Vagina (tissue), 2 donors: Measurements from ENCODE around the gene LRIG2.

Experiments used
- CTCF ChIP-seq, 3 experiments: fragments of 450-650 bp in 2 of 3; fragments of 200-600 bp in 1 of 3; sonication (generic) in 1 of 3; IDR thresholded peaks; one replicate each; pipeline ENCODE4 v1.5.1; 2017 to 2019; ENCODE audit warnings: antibody characterized with exemption in 3 of 3, mild to moderate bottlenecking in 2 of 3, moderate library complexity in 2 of 3
- POLR2A ChIP-seq, 2 donors: fragments of 450-650 bp; IDR thresholded peaks; one replicate each; pipeline ENCODE4 v1.6.1; 2017; ENCODE audit warnings: antibody characterized with exemption in 2 of 2, mild to moderate bottlenecking in 2 of 2, moderate library complexity in 2 of 2
- POLR2AphosphoS5 ChIP-seq, 2 donors: sonication (generic); formaldehyde crosslinking; IDR thresholded peaks; one replicate each; pipeline ENCODE4 v1.9.0; 2017; ENCODE audit warnings: antibody characterized with exemption in 2 of 2, mild to moderate bottlenecking in 2 of 2, low read depth in 1 of 2; ENCODE audit not compliant: insufficient read depth in 1 of 2

- TF ChIP-seq CTCF (IDR thresholded peaks at IDR 0.05) (no peak), POLR2AphosphoS5 (IDR thresholded peaks at IDR 0.05; ENCODE audit: insufficient read depth in 1 of 2, low read depth in 1 of 2) (no peak), POLR2A (IDR thresholded peaks at IDR 0.05) (no peak)
Measured at GRCh38 chr1:113126207-113126606, 53.2 kb downstream of the LRIG2 start.
